NCI-H774 (cell line): ENCODE results near the gene SNCAIP.
"Not testable (repeated sequence)": the region's sequence is repeated elsewhere in the genome, so short reads cannot be mapped to it uniquely, and the experiment has no call there.

Source experiments
- DNase-seq: peaks from one replicate; lab custom pipeline; 2025; lab: John Stamatoyannopoulos, UW

The SNCAIP gene

GRCh38 chr5:122358372-122358979 is 46.4 kb downstream of the SNCAIP start:
- no peak for DNase-seq

- no peak for DNase-seq
Measured at GRCh38 chr5:122362361-122362760, 50.3 kb downstream of the SNCAIP start.

GRCh38 chr5:122363623-122364022 is 51.6 kb downstream of the SNCAIP start:
- no peak for DNase-seq

GRCh38 chr5:122366501-122366900 is 54.5 kb downstream of the SNCAIP start:
- DNase-seq = no peak

GRCh38 chr5:122367456-122367855 is 55.4 kb downstream of the SNCAIP start:
- no peak for DNase-seq

GRCh38 chr5:122368510-122369251 is 56.6 kb downstream of the SNCAIP start:
- no peak for DNase-seq

- no peak for DNase-seq
Measured at GRCh38 chr5:122369253-122369815, 57.3 kb downstream of the SNCAIP start.

GRCh38 chr5:122371511-122372151 is 59.6 kb downstream of the SNCAIP start:
- no peak for DNase-seq

GRCh38 chr5:122374110-122374509 is 62.1 kb downstream of the SNCAIP start:
- no peak for DNase-seq

GRCh38 chr5:122375801-122376200 is 63.8 kb downstream of the SNCAIP start:
- no peak for DNase-seq

GRCh38 chr5:122376250-122376649 is 64.2 kb downstream of the SNCAIP start:
- no peak for DNase-seq

- no peak for DNase-seq
Measured at GRCh38 chr5:122377026-122377425, 65.0 kb downstream of the SNCAIP start.

GRCh38 chr5:122382938-122383337 is 70.9 kb downstream of the SNCAIP start:
- DNase-seq = not testable (repeated sequence)

GRCh38 chr5:122384739-122385235 is 72.8 kb downstream of the SNCAIP start:
- no peak for DNase-seq

- DNase-seq = no peak
Measured at GRCh38 chr5:122385286-122385685, 73.2 kb downstream of the SNCAIP start.

GRCh38 chr5:122385808-122386207 is 73.8 kb downstream of the SNCAIP start:
- no peak for DNase-seq

- no peak for DNase-seq
Measured at GRCh38 chr5:122390154-122390553, 78.1 kb downstream of the SNCAIP start.

GRCh38 chr5:122390694-122391093 is 78.7 kb downstream of the SNCAIP start:
- no peak for DNase-seq

GRCh38 chr5:122391621-122392020 is 79.6 kb downstream of the SNCAIP start:
- DNase-seq = no peak

- no peak for DNase-seq
Measured at GRCh38 chr5:122392224-122392623, 80.2 kb downstream of the SNCAIP start.

- DNase-seq = no peak
Measured at GRCh38 chr5:122392824-122393223, 80.8 kb downstream of the SNCAIP start.

- no peak for DNase-seq
Measured at GRCh38 chr5:122394284-122394930, 82.4 kb downstream of the SNCAIP start.
